ENCODE measurements around the gene BZW2. TPM values are rescaled to one million over a fixed set of nuclear protein-coding genes. Genes with fewer than 3 reads are reported as not detected.

The BZW2 gene
- total and polyA plus RNA-seq, 2 of the 13 experiments (the other 11 are each of a cell fraction or from before 2014, with no cell fraction given), result 21.8 to 95.2 TPM

- TF ChIP-seq GATA4 (IDR thresholded peaks at IDR 0.05; ENCODE audit: borderline replicate concordance, low read depth), result no peak
- TF ChIP-seq MAFK (conservative IDR thresholded peaks at IDR 0.05 in 1 of 2, IDR thresholded peaks at IDR 0.05 in 1 of 2; ENCODE audit: low read length in 2 of 2), result no peak
- TF ChIP-seq HOXD1 (CRISPR knock-in tag; IDR thresholded peaks at IDR 0.05), result no peak
- no peak for TF ChIP-seq GRHL1 (CRISPR knock-in tag; conservative IDR thresholded peaks at IDR 0.05)
- TF ChIP-seq ZNF160 (CRISPR knock-in tag; IDR thresholded peaks at IDR 0.05), result no peak
- TF ChIP-seq MIXL1 (CRISPR knock-in tag; IDR thresholded peaks at IDR 0.05), result no peak
- TF ChIP-seq ZNF510 (CRISPR knock-in tag; IDR thresholded peaks at IDR 0.05; ENCODE audit: low read depth), result no peak
- no peak for TF ChIP-seq SP4 (CRISPR knock-in tag; IDR thresholded peaks at IDR 0.05)
- no peak for TF ChIP-seq NAIF1 (CRISPR knock-in tag; IDR thresholded peaks at IDR 0.05; ENCODE audit: borderline replicate concordance)
Observed at GRCh38 chr7:16719699-16720098, 73.7 kb downstream of the BZW2 start (continued).

DNA sequence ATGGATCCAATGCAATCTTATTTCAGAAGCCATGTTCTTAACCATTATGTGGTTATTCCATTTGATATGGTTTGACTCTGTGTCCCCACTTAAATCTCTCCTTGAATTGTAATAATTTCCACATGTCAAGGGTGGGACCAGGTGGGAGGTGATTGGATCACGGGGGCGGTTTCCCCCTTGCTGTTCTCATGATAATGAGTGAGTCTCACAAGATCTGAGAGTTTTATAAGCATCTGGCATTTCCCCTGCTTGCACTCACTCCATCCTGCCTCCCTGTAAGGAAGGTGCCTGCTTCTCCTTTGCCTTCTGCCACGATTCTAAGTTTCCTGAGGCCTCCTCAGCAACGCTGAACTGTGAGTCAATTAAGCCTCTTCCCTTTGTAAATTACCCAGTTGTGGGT, 75.6 kb downstream of the BZW2 start:
- no peaks in the 10 kb centered on the region for H3K79me2 ChIP-seq (ENCODE audit: insufficient read depth, low read length)
- ChIA-PET POLR2A (no interaction called here), CTCF (ENCODE audit: low intra/inter-chr PET ratio, low total read pairs) (no interaction called here)
- FAIRE-seq (no peak), ATAC-seq (no peak), DNase-seq (ENCODE audit: low spot score) (no peak)
- no TSS peak for BruUV-seq (replicated peaks)
- 78% methylated on average over 4 of the region's 4 CpGs for WGBS (ENCODE audit: low lambda C conversion rate)
- no peak overlapping the region for H3K4me3 ChIP-seq (replicated peaks in 1 of 3; ENCODE audit: insufficient read depth in 1 of 3, low read depth in 2 of 3, low read length in 3 of 3)
- in situ Hi-C loops (cut with HindIII; ENCODE audit: extremely low pct_ligation_motif_present, low pct_unique_long_range_greater_than_20kb) (no loop called here), intact Hi-C loops (cut with micrococcal nuclease; ENCODE audit: unreplicated experiment) (no loop called here)
- H2AFZ ChIP-seq (ENCODE audit: low read length), result no peak overlapping the region
- no peaks in the 10 kb centered on the region for H3K36me3 ChIP-seq (replicated peaks in 1 of 2; ENCODE audit: control insufficient read depth in 1 of 2, insufficient read depth in 2 of 2, low read length in 2 of 2)
- H3K27ac ChIP-seq (ENCODE audit: extremely low read length, insufficient read depth, low read length), result no peak overlapping the region
- no peaks in the 10 kb centered on the region for H4K20me1 ChIP-seq (ENCODE audit: insufficient read depth, low read length)
- no peak overlapping the region for H3K4me2 ChIP-seq (ENCODE audit: low read depth, low read length)
- H3K27me3 ChIP-seq (ENCODE audit: control insufficient read depth in 1 of 2, insufficient read depth in 2 of 2, low read length in 2 of 2), result no peaks in the 10 kb centered on the region
- H3K9ac ChIP-seq (ENCODE audit: insufficient read depth, low read depth, low read length), result no peak overlapping the region
- H3K4me1 ChIP-seq (ENCODE audit: insufficient read depth, low read length), result peaks cover 7% of the 10 kb centered on the region; the same call in 1 of the 2 replicates
- H3K9me3 ChIP-seq (ENCODE audit: low read length), result no peaks in the 10 kb centered on the region
- TF ChIP-seq ZNF354B (CRISPR knock-in tag; IDR thresholded peaks at IDR 0.05) (no peak), ZFY (CRISPR knock-in tag; IDR thresholded peaks at IDR 0.05) (no peak), NFE2L2 (IDR thresholded peaks at IDR 0.05; ENCODE audit: low read length) (no peak), TRAFD1 (CRISPR knock-in tag; IDR thresholded peaks at IDR 0.05; ENCODE audit: borderline replicate concordance) (no peak), POLR2A (IDR thresholded peaks at IDR 0.05; ENCODE audit: insufficient read depth in 1 of 2, low read depth in 2 of 2, low read length in 2 of 2) (no peak), NAIF1 (CRISPR knock-in tag; IDR thresholded peaks at IDR 0.05; ENCODE audit: borderline replicate concordance) (no peak), NCOA5 (CRISPR knock-in tag; IDR thresholded peaks at IDR 0.05) (no peak), SKIL (CRISPR knock-in tag; IDR thresholded peaks at IDR 0.05; ENCODE audit: borderline replicate concordance) (no peak)
- TF ChIP-seq, protein P1, sequence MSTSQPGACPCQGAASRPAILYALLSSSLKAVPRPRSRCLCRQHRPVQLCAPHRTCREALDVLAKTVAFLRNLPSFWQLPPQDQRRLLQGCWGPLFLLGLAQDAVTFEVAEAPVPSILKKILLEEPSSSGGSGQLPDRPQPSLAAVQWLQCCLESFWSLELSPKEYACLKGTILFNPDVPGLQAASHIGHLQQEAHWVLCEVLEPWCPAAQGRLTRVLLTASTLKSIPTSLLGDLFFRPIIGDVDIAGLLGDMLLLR (CRISPR knock-in tag; IDR thresholded peaks at IDR 0.05), result no peak
